HuH-7.5 (cell line): Measurements from ENCODE around the gene ARPC5.
"Not testable (repeated sequence)": the region's sequence is repeated elsewhere in the genome, so short reads cannot be mapped to it uniquely, and the experiment has no call there.

Source experiments
- DNase-seq: peaks from one replicate; pipeline ENCODE4 v3.0.0; 2011; ENCODE audit warnings: low spot score

ARPC5 gene

GRCh38 chr1:183645531-183645930 is 9.9 kb upstream of the ARPC5 start:
- no peak for DNase-seq

GRCh38 chr1:183642166-183642565 is 6.6 kb upstream of the ARPC5 start:
- DNase-seq, result no peak

- DNase-seq, result no peak
These were observed 4.6 kb upstream of the ARPC5 start for GRCh38 chr1:183640193-183640592.

GRCh38 chr1:183638649-183639387 is 3.2 kb upstream of the ARPC5 start:
- DNase-seq, result no peak

- no peak for DNase-seq
These were observed 1.2 kb upstream of the ARPC5 start for GRCh38 chr1:183636783-183637182.

GRCh38 chr1:183636334-183636682 is 725 bp upstream of the ARPC5 start:
- DNase-seq, result no peak

- DNase-seq, result no peak
These were observed 431 bp downstream of the ARPC5 start for GRCh38 chr1:183635099-183635605.

GRCh38 chr1:183634429-183635065 is 1.0 kb downstream of the ARPC5 start:
- DNase-seq, result no peak

- peak; percentile 22 for DNase-seq
These were observed 1.8 kb downstream of the ARPC5 start for GRCh38 chr1:183633676-183634343.

GRCh38 chr1:183632964-183633363 is 2.6 kb downstream of the ARPC5 start:
- DNase-seq, result no peak

GRCh38 chr1:183632114-183632513 is 3.5 kb downstream of the ARPC5 start:
- no peak for DNase-seq

GRCh38 chr1:183630748-183631147 is 4.8 kb downstream of the ARPC5 start:
- DNase-seq, result no peak

GRCh38 chr1:183628537-183628936 is 7.0 kb downstream of the ARPC5 start:
- DNase-seq, result no peak

GRCh38 chr1:183626236-183626635 is 9.3 kb downstream of the ARPC5 start:
- not testable (repeated sequence) for DNase-seq

- peak; percentile 23 for DNase-seq
These were observed 12.4 kb downstream of the ARPC5 start for GRCh38 chr1:183622884-183623785.

GRCh38 chr1:183622013-183622412 is 13.6 kb downstream of the ARPC5 start:
- DNase-seq, result no peak

GRCh38 chr1:183620311-183620710 is 15.3 kb downstream of the ARPC5 start:
- DNase-seq, result no peak

GRCh38 chr1:183619781-183620180 is 15.8 kb downstream of the ARPC5 start:
- DNase-seq, result no peak

- DNase-seq, result not testable (repeated sequence)
These were observed 17.4 kb downstream of the ARPC5 start for GRCh38 chr1:183618202-183618601.

- DNase-seq, result not testable (repeated sequence)
These were observed 22.6 kb downstream of the ARPC5 start for GRCh38 chr1:183612975-183613374.

- no peak for DNase-seq
These were observed 23.2 kb downstream of the ARPC5 start for GRCh38 chr1:183612407-183612806.

- DNase-seq, result no peak
These were observed 24.6 kb downstream of the ARPC5 start for GRCh38 chr1:183611021-183611420.
